GM19240 (cell line): ENCODE data around the gene LILRA6.
"Not testable (repeated sequence)": the region's sequence is repeated elsewhere in the genome, so short reads cannot be mapped to it uniquely, and the experiment has no call there.

Source experiments
- DNase-seq: peaks from one replicate; pipeline ENCODE4 v3.0.0; 2011; ENCODE audit warnings: low spot score; ENCODE audit not compliant: insufficient read length

The LILRA6 gene

GRCh38 chr19:54207983-54208783, 34.4 kb downstream of the LILRA6 start:
- no peak for DNase-seq

GRCh38 chr19:54207676-54207982, 35.0 kb downstream of the LILRA6 start:
- no peak for DNase-seq

- not testable (repeated sequence) for DNase-seq
Observed at GRCh38 chr19:54207193-54207592, 35.4 kb downstream of the LILRA6 start.

- DNase-seq = no peak
Observed at GRCh38 chr19:54206831-54207177, 35.8 kb downstream of the LILRA6 start.

- no peak for DNase-seq
Observed at GRCh38 chr19:54206030-54206830, 36.4 kb downstream of the LILRA6 start.

GRCh38 chr19:54204767-54205468, 37.7 kb downstream of the LILRA6 start:
- no peak for DNase-seq

GRCh38 chr19:54203151-54203611, 39.4 kb downstream of the LILRA6 start:
- DNase-seq = no peak

- no peak for DNase-seq
Observed at GRCh38 chr19:54201980-54202379, 40.6 kb downstream of the LILRA6 start.

- DNase-seq = no peak
Observed at GRCh38 chr19:54201172-54201701, 41.4 kb downstream of the LILRA6 start.

GRCh38 chr19:54199401-54199800, 43.2 kb downstream of the LILRA6 start:
- DNase-seq = no peak

- no peak for DNase-seq
Observed at GRCh38 chr19:54197121-54197520, 45.5 kb downstream of the LILRA6 start.

GRCh38 chr19:54196536-54196935, 46.1 kb downstream of the LILRA6 start:
- no peak for DNase-seq

- not testable (repeated sequence) for DNase-seq
Observed at GRCh38 chr19:54194463-54194862, 48.1 kb downstream of the LILRA6 start.

GRCh38 chr19:54193011-54193410, 49.6 kb downstream of the LILRA6 start:
- DNase-seq = no peak

- no peak for DNase-seq
Observed at GRCh38 chr19:54191811-54192453, 50.7 kb downstream of the LILRA6 start.

GRCh38 chr19:54191011-54191810, 51.4 kb downstream of the LILRA6 start, which contains the start of gene TSEN34:
Gene TSEN34, plus strand, starts transcription at chr19:54191308. Its CDS starts 57 bp downstream, at chr19:54191365.
- DNase-seq = no peak

- DNase-seq = no peak
Observed at GRCh38 chr19:54190503-54191010, 52.0 kb downstream of the LILRA6 start.

GRCh38 chr19:54189735-54190502, 52.7 kb downstream of the LILRA6 start:
- peak; percentile 67 for DNase-seq

GRCh38 chr19:54189145-54189734, 53.4 kb downstream of the LILRA6 start, which contains the start of gene MBOAT7:
Gene MBOAT7, minus strand, starts transcription at chr19:54189580. Its CDS starts 1,072 bp downstream, at chr19:54188508.
- peak; percentile 87 for DNase-seq
